GM21737 (cell line): ENCODE measurements around the gene CLUH.

Experiments used
- ATAC-seq: cut with Tn5 transposase; IDR thresholded peaks from one replicate; pipeline ENCODE4 v1.9.1; 2021; ENCODE audit warnings: mild to moderate bottlenecking, moderate library complexity; ENCODE audit not compliant: unreplicated experiment

CLUH gene

DNA sequence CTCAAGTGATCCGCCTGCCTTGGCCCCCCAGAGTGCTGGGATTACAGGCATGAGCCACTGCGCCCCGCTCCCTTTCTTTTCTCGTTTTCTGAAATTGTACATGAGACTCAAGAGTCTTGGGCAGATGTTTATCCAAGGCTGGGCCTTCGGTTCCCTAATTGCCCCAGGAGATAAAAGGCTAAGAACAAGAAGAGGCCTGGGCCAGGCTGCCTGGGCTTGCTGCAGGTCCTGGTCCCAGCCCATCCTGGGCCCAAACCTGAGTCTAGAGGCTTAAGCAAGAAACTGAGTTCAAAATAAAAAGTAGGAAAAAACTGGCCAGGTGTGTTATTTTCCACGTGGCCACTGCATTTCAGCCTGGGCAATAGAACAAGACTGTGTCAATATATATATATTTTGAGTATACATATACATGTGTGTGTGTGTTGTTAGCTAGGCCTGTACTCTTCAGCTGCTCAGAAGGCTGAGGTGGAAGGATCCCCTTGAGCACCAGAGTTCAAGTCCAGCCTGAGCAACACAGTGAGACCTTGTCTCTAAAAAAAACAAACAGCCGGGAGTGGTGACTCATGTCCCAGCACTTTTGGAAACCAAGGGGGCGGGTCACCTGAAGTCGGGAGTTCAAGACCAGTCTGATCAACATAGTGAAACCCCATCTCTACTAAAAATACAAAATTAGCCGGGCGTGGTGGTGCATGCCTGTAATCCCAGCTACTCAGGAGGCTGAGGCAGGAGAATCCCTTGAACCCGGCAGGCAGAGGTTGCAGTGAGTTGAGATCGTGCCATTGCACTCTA is 6.8 kb upstream of the CLUH start:
- ATAC-seq: no peak

DNA sequence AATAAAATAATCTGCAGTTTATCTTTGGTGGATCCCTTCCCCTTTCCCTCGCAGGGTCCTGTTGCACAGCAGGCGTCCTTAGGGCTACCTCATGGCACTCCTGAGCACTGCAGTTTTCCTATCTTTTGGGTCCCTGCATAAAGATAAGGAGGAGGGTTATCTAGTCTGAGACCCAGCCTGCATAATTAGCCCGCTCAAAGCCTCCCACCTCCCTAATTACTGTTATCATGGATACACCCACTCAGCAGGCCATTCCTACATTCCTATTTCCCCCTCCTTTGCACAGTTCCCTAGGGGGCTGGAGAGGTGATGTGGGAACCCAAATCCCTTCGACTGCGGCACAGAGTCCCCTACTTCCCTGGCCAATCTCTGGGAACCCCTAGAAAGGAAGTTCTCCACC is 5.1 kb upstream of the CLUH start:
- ATAC-seq: no peak

DNA sequence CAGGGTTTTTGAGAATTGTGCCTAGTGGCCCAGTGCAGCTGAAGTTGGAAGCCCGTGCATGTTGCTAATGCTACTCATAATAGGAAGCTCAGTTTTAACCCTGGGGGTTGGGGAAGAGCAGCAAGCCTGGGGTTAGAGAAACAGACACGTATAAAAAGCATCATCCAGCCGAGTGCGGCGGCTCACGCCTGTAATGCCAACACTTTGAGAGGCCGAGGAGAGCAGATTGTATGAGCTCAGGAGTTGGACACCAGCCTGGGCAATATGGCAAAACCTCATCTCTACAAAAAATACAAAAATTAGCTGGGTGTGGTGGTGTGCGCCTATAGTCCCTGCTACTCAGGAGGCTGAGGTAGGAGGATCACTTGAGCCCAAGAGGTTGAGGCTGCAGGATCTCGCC is 2.3 kb upstream of the CLUH start:
- ATAC-seq: no peak

DNA sequence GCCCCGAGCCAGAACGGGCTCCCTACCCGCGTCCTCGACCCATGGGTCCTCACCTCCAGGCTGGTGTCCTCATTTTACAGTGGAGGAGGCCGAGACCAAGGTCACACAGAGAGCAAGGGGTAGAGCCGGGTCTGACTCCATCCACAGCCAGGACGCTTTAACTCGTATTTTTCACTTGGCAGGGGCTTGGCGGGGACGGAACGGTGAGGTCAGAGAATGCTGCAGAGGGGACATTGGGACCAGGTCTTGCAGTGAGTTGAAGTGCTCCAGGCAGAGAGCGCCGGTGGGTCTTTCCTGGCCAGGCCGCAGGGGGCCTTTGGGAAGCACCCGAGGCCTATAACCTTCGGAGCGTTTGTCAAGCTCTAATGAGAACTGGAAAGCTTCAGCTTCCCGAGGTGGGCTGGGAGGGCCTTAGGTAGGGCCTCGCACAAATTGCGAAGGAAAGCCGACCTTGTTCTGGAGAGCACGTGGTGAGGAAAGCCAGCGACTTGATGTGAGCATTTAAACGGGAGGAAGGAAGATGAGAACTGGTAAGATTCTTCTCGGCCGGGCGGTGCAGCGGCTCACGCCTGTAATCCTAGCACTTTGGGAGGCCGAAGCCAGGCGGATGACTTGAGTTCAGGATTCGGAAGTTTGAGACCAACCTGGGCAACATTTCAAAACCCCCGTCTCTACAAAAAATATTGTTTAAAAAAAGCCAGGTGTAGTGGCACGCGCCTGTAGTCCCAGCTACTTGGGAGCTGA is 908 bp upstream of the CLUH start:
- ATAC-seq: no peak

DNA sequence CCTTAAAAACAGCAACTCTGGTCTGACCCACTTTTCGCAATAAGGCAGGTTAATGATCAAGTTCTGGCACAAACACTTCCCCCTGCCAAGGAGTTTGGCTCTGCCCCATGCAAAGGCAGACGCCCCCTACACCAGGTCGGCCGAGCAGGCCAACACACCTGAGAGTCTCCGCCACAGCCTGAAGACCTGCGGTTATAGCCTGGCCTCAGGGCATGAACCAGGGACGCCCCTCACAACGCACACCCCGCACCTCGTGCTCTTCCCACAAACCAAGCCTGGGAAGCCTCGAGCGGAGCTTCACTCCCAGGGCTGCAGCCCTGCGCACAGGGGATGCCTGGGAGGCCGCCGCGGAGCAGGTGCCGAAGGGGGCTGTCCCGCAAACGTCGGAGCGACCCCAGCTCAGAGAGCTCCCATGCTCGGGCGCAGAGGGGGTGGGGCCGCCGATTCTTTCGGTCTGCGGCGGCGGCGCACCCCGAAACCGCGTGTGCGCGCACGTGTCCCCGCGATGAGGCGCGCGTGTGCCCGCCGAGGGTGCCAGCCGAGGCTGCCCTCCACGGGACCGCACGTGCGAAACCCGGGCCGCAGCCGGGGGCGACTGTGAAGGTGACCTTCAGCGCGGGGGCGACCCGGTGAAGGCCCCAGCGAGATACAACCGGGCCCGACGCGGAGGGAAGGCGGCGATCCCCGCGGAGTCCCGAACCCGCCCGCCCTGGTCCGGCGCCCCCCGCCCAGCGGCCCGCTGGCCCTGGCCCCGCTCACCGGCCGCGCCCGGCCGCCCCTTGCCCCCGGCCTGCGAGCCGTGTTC is 559 bp downstream of the CLUH start:
- ATAC-seq: peak; percentile 13

DNA sequence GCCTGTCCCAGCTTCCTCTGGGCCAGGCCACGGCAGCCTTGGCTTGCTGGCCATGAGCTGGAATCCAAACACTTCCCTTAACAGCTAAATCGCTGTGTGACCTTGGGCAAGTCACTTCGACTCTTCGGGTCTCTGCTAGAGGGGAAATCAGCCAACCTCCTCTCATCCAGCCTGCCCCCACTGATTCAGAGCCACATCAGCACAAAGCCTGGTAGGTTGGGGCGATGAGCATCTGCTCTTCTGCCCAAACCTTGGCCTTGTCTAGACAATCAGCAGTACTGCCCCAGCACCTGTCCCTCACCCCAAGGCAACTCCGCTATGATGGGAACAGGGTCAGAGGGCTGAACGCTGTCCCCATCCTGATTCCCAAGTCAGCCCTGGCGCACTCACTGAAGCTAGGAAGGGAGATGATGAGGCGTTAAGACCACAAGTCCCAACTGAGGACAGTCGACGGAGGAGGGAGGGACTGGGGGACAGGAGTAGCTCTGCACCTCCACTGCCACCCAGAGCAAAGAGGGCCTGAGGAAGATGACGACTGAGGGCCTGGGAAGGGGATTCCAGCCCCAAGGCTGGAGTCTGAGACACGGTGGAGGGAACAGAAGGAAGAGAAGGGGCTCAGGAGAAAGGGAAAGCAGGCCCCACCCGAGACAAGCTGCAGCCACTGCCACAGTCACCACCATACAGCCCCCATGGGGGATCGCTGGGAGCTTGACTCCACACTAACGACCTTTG is 1.3 kb downstream of the CLUH start:
- ATAC-seq: no peak

DNA sequence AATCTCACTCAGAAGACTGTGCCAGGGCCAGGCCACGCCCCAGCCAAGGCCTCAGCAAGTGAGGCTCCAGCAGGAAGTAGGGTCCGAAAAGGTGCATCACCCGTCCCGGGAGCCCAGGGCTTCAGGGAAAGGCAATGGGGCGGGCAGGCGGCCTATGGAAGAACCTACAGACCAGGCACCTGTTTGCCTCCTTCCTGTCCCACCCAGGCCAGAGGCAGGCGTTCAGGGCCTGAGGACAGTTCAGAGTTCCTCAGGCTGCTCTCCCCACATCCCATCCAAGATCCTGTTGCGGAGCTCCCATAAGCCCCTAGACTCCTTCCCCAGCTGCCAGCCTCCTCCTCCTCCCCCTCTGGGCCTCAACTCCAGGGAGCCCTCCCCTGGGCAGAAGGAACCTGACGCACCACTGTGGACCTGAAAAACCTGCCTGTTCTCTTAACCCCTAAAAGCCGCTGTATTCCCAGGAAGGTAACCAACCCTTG is 2.3 kb downstream of the CLUH start:
- ATAC-seq: no peak

DNA sequence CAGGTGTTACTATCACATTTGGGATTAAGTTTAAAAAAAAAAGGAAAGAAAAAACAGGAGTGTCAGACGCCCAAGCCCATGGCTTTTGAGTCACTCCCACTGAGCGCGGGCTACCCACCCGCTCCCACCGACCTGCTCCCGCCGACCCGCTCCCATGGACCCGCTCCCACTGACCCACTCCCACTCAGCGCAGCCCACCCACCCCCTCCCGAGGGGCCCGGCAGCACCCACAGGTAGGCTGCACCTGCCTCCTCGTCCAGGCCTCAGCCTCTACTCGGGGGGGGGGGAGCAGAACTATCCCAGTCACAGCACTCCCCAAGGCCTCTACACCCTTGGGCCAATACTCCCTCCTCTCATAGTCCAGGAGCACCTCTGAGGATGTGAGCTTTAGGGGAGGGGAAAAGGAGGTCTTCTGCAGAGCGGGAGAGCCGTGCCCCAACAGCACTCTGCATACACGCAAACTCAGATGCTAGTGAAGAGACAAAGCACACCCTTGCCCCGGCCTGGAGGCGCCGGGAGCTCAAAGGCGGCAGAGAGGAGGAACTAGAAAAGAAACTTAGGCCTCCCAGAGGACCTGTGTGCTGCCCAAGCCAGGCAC is 2.9 kb downstream of the CLUH start:
- no peak for ATAC-seq

DNA sequence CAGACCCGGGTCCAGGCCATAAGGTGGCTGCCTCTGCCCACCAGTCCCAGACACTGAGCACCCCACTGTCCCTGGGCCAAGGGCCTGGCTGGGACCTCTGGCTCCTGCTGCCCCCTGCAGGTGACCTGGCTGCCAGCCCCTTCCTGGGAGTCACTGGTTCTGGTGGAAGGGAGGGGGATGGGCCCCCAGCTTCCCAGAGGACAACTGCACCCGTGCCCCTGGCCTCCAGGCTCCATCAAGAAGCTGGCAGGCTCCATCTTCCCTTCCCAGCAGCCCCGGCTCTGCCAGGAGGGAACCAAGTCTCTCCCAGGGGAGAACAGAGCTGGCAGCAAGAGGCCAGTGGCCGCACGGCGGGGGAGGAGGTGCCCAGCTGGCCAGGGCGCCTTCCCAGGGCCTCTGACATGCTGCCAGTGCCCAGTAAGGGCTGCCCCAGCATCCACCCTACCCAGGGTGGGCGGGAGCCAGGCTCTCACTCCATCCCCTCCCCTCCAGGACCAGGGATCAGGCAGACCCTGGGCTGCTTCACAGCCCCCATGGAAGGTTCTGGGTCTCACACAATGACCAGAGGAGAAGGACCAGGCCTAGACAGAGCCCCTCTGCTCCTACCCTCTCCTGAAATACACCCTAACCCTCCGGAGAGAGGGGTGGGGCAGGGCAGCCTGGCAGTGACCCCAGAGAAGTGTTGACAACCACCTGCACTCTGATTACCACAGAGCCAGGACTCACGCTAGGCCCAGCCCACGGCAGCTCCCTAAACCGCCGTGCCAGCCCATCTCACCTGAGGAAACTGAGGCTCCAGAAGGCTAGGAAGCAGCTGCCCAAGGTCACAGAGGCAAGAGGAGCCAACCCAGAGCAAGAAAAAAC is 3.6 kb downstream of the CLUH start:
- ATAC-seq: no peak

DNA sequence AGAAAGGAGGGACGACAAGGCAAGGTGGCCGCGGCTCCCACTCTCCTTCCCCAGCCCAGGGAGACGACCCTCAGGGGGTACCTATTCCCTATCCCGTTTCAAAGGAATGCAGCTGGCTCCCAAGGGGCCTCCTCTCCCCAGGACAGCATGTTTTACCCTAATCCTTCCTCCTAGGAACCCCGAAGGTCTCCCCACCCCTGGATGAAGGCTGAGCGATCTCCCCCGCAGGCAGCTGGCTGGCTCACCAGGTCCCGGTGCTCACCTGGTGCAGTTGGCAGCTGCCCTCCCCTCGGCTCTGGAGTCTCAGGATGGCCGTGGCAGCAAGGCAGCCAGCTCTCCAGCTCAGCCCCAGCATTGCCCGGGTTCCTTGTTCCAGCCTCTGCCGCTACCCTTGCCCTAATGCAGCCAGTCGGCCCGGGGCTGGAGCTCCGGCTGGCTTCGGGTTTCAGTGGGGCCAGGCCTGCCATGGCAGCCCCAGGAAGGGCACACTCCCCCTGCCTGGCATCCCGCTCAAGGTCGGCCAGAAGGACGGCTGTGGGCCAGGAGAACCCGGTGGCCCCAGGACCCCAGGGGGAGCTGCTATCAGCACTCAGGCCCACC is 4.6 kb downstream of the CLUH start:
- no peak for ATAC-seq

DNA sequence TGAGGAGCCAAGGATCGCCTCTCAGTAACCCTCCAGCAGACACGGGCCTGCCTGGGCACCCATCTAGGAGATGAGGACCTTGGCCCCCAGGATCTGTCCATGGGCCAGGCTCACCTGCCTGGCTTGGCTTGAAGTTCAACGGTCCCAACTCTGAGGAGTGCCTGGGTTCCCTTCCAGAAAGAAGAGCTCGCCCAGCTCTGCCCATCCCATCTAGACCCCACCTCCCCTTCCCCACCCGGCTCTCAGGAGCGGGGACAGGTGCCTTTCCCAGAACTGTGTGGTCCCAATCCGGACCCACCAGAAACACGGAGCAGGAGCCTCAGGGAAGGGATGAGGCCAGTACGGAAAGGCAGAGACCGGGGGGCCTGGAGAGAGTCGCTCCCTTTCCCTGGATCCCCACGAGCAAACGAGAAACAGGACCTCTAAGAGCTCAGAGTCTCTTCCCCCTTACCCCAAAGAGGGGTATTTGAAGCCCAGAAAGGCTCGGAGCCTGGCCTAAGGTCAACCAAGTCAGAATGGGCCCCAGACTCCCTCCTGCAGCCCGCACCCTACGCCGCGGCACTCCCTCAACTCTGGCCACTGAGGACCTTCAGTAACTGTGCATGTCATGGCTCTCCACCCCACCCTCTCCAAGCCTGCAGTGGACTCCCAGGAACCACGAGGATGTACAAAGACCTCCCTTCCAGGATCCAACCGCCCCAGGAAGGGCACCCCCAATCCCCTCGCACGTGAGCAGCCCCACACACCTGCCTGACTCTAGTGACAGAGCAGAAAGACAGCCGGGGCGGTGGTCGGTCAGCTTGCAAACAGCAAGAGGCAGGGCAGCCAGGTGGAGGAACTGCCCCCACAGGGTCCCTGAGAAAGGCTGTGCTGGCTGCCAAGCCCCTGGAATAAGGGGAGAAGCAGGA is 5.4 kb downstream of the CLUH start:
- no peak for ATAC-seq

DNA sequence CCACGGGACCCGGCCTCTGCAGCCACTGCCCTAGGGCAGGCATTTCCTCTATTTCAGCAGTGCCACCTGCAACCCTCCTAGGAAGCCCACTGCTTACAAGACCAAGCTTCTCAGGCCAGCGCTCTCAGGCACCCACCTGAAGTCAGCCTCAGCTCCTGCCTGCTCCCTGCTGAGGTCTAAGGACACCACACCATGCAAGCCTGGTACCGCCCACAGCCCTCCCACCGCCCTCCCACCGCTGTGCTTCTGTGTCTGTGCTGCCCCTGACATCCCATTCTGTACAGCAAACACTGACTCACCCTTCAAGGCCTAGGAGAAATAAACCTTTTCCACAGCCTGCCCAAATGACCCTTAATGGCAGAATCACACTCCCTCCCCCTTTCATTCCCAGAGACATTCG is 6.3 kb downstream of the CLUH start:
- no peak for ATAC-seq

DNA sequence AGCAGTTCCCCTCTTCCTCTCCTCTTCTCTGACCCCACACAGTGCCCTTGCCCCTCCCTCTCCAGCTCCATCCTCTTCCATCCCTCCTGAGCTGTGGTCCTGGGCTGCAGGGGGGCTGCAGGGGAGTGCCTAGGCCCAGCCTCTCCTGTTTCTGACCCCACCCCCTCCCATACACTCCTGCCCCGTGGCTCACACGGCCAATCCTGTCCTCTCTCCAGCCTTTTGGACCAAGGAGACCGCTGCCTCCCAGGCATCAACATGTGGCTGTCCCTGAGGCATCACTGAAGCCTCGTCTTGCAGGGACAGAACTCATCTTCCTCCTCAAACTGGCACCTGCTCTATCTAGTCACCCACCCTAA is 6.7 kb downstream of the CLUH start:
- ATAC-seq: no peak

DNA sequence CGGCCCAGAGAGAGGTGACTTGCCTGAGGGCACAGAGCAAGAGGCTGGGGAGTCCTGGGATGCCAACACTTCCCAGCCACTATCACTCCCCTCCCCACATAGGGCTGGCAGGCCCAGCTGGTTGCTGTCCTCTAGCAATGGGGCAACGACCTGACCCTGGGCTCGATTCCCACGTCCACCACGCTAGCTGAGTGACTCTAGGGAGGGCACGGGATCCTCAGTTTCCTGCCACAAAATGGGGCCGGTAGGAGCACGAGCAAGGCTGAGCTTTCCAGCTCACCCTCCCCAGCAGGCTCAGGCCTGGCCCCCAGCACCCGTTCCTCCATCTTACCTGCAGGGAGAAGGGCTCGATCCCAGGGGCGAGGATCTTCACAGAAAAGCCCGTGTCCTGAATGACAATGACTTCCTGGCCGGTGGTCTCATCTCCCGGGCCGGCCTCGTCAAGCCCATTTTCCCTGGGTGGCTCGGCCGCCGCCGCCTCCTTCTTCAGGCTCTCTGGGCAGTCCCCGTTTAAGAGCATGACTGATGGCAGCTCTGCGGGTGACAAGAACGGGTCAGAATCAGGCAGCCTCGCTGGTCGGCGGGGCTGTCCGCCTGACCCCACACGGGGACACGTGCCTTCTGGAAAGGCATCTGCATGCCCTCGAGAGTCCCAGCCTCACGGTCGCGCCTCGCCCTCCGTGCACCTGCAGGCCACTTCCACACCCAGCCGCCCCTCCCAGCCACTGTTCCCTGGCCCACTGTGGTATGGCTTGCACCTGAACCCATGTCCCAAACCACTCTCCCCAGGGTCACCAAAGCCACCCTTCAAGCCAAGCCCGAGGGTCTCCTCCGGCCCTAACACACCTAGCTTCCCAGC is 7.3 kb downstream of the CLUH start:
- ATAC-seq: no peak

DNA sequence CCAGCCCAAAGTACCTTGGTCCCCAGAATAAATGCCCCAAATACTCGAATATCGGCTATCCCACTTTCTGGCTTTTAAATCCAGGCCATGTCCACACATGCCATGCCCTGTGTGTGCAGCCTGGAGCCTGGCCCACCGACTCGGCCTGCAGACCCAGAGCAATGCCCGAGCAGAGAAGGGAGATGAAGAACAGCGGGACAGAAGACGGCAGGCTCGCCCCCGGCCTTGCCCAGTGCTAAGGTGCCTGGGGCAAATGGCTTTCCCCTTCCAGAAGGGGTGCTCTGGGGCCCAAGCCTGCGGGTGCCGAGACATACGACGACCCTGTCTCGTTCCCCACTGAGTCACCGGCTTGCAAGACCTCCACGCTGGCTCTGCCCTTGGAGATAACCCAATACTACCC is 8.0 kb downstream of the CLUH start:
- no peak for ATAC-seq

DNA sequence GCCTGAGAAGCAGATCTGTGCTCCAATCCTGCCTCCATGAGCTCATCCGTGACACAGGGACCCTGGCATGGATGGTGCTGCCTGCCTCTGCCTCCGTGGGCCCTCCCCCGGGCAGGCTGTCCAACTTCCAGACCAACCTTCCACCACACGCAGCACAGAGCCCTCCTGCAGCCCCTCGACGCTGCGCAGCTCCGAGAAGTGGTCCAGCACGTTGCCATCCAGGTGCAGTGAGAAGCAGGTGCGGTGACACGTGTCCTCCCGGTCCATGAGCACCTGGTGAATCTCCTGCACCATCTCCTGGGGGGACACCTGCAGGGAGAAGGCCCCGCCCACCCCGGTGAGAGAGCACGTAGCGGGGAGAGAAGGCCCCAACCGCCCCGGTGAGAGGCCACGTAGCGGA is 8.4 kb downstream of the CLUH start:
- no peak for ATAC-seq

DNA sequence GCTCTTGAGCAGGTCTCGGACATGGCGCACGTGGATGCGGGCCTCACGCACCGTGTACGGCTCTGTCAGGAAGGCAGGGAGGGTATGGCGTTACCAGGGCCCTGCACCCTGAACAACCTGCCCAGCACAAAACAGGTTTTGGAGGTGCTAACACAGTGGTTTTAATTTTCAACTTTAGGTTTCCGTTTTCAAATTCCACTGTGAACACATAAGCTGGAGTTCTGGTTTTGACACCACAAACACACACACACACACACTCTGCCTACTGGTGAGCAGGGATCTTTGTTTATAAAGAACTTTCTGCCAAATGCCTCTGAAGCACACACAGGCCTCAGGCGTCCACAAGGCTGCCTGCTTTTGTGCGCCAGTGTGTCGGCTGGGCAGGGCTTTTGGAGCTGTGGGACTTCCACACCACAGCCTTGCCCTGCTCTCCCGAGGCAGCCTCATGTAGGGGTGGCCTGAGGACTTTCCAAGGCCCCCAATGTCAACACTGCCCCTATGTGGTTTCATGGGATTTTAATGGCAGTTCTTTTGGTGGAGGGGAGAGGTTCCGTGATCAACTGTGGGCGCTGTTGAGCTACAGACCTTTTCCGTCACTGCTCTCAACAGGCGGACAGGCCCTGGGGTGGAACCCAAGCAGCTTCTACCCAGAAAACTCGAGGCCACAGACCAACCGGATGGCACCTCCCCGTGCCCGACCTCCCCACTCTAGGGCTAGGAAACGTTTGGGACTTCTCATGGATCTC is 9.4 kb downstream of the CLUH start:
- no peak for ATAC-seq
